ENCODE measurements around the gene MED4. TPM values are rescaled to one million over a fixed set of nuclear protein-coding genes. Genes with fewer than 3 reads are reported as not detected.
A peak's percentile ranks its signal among the peaks of the same experiment; 100 is the strongest.

The MED4 gene
- total RNA-seq, 8 experiments from 2014 or later: 34.9 to 69.5 (median 47.7) TPM

DNA sequence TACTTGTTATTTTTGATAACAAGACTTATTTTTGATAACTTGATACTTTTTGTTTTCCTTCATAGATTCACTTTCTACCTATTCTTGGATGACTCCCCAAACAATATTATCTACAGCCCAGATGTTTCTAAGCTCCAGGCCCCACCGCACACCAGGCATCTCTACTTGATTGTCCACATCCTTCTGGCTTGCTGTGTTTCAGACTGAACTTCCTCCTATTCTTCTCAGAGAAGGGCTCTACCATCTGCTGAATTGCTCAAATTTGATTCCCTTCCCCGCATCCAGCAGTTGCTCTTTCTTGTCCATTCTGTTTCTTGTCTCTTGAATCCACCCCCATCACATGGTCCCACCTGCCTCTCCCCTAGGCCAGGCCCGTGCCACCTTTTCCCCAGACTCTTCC is 44.4 kb downstream of the MED4 start:
- H3K27ac ChIP-seq: no peak overlapping the region
- 75 to 100% (median 98%) methylated on average over 1 to 3 of the region's 3 CpGs for WGBS, 10 experiments
- in situ Hi-C loops (cut with MboI; ENCODE audit: low pct_unique_long_range_greater_than_20kb in 2 of 9, low sequenced_read_pairs in 9 of 9, unreplicated experiment in 9 of 9): no loop called here
- no peaks in the 10 kb centered on the region for H3K4me1 ChIP-seq (replicated peaks in 1 of 2)
- no peak for ATAC-seq (replicated peaks in 6 of 8)
- no peak overlapping the region for H3K4me3 ChIP-seq

DNA sequence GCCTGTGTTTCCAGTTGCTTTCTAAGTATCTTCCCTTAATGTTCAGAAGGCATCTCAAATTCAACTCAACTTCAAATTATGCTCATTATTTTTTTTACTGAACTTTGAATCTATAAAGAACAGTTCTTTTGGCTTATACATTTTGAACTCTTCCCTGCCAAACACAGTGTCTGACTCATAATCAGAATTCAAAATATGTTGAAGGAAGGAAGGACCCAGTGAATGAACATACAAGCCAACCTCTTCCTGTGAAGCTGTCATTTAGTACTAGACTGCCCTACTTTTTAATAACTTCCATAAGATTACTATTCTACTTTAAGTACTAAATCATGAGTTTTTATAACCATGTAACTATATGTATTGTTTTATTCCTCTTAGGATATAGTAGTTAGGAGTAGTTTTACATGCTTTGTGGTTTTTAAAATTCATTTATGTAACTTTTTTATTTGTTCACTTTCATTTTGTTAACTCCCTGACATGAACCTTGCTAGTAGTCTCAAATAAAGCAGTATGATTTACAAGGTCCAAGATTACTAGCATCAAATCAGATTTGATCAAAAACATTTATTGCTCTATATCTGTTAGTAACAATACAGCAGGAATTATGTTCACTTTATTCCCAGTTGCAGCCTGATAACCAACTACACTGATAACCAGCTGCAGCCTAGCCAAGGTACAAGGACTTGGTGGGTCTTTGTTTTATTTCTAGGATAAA is 51.0 kb downstream of the MED4 start:
- Histone ChIP-seq H3K4me1 (replicated peaks in 1 of 2) (no peaks in the 10 kb centered on the region), H3K4me3 (no peak overlapping the region), H3K27ac (no peak overlapping the region)
- in situ Hi-C loops (cut with MboI; ENCODE audit: low pct_unique_long_range_greater_than_20kb in 2 of 9, low sequenced_read_pairs in 9 of 9, unreplicated experiment in 9 of 9): no loop called here
- ATAC-seq (replicated peaks in 6 of 8): peak in 2 of 8 experiments; percentile 83 to 84

DNA sequence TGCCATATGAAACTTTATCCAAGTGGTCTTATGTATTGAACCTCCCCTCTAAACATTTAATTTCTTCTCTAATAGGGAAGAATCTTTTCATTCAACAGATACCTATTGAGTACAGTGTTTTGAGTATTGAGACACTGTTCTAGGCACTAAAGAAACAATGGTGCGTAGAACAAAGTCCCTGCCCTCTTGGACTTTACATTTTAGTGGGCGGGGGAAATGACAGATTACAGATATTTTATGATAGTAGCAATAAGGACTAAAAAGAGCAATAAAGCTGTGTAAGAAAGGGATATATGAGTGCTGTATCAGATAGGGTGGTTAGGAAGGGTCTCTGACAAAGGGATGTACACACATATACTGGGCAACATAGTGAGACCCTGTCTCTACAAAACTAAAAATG is 52.0 kb downstream of the MED4 start:
- WGBS, 10 experiments: 83 to 100% (median 100%) methylated on average over 1 to 2 of the region's 2 CpGs; no CpG with 5 or more reads in 2 of the 10 experiments
- in situ Hi-C loops (cut with MboI; ENCODE audit: low pct_unique_long_range_greater_than_20kb in 2 of 9, low sequenced_read_pairs in 9 of 9, unreplicated experiment in 9 of 9): no loop called here
- Histone ChIP-seq H3K4me1 (replicated peaks in 1 of 2) (peaks cover 2 to 3% of the 10 kb centered on the region in 2 donors), H3K4me3 (no peak overlapping the region), H3K27ac (no peak overlapping the region)
- no peak for ATAC-seq (replicated peaks in 6 of 8)

DNA sequence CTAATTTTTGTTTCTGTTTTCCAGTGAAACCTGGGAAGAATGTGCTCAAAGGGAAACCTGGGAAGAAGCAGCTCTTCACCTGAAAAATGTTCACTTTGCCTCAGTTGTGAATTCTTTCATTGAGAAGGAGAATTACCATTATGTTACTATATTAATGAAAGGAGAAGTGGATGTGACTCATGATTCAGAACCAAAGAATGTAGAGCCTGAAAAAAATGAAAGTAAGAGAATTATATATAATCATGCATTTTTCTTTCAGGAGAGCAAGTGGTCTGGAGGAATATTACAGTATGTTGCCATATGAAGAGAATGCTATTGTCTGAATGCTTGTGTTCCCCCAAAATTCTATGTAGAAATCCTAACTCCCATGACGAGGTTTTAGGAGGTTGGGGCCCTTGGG is 54.0 kb downstream of the MED4 start:
- H3K27ac ChIP-seq: no peak overlapping the region
- H3K4me1 ChIP-seq (replicated peaks in 1 of 2): peaks cover 2 to 3% of the 10 kb centered on the region in 2 donors
- ATAC-seq (replicated peaks in 6 of 8): no peak
- no peak overlapping the region for H3K4me3 ChIP-seq
- in situ Hi-C loops (cut with MboI; ENCODE audit: low pct_unique_long_range_greater_than_20kb in 2 of 9, low sequenced_read_pairs in 9 of 9, unreplicated experiment in 9 of 9): no loop called here
- 50 to 100% (median 85%) methylated on average over 1 of the region's 1 CpG; no CpG with 5 or more reads in 2 of the 10 experiments for WGBS, 10 experiments

DNA sequence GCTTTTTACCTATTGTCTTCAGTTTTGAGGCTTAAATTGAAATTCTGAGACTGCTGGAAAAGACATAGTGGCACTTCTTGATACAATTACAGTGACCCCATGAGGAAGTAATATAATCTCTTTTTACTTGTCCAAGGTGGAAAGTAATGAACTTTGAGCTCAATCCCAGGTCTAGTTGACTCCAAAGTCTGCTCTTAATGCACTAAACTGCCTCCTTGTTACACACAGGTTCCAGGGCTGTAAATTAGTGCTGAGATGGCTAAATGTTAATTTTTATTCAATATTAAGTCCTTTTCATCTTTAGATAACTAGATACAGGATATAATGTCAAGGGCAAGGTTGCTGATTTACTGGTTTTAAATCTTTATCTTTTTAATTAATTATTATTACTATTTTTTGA is 54.9 kb downstream of the MED4 start:
- Histone ChIP-seq H3K4me1 (replicated peaks in 1 of 2) (peaks cover 2 to 3% of the 10 kb centered on the region in 2 donors), H3K4me3 (no peak overlapping the region), H3K27ac (no peak overlapping the region)
- ATAC-seq (replicated peaks in 6 of 8): no peak
- in situ Hi-C loops (cut with MboI; ENCODE audit: low pct_unique_long_range_greater_than_20kb in 2 of 9, low sequenced_read_pairs in 9 of 9, unreplicated experiment in 9 of 9): no loop called here

DNA sequence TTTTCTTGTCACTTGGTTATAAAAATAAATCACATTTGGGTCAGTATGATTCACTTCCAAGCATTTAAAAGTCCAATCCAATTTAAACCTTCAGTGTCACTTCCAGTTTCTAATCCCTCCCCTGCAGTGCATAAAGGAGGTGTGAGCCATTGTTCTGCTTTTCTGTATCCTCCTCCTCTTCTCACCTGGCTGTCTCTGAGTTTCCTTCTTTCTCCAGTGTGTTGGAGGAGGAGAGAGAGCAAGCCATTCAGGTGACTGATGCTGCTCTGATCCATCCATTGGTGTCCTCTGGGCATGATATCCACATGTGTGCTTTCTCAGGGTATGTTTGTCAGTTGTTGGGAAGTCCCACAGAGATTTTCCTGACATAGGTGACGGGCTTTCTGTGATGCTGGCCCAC is 56.1 kb downstream of the MED4 start:
- in situ Hi-C loops (cut with MboI; ENCODE audit: low pct_unique_long_range_greater_than_20kb in 2 of 9, low sequenced_read_pairs in 9 of 9, unreplicated experiment in 9 of 9): no loop called here
- Histone ChIP-seq H3K4me1 (replicated peaks in 1 of 2) (peaks cover 2 to 3% of the 10 kb centered on the region in 2 donors), H3K4me3 (no peak overlapping the region), H3K27ac (no peak overlapping the region)
- ATAC-seq (replicated peaks in 6 of 8): no peak
- 83 to 100% (median 100%) methylated on average over 1 of the region's 1 CpG; no CpG with 5 or more reads in 4 of the 10 experiments for WGBS, 10 experiments

DNA sequence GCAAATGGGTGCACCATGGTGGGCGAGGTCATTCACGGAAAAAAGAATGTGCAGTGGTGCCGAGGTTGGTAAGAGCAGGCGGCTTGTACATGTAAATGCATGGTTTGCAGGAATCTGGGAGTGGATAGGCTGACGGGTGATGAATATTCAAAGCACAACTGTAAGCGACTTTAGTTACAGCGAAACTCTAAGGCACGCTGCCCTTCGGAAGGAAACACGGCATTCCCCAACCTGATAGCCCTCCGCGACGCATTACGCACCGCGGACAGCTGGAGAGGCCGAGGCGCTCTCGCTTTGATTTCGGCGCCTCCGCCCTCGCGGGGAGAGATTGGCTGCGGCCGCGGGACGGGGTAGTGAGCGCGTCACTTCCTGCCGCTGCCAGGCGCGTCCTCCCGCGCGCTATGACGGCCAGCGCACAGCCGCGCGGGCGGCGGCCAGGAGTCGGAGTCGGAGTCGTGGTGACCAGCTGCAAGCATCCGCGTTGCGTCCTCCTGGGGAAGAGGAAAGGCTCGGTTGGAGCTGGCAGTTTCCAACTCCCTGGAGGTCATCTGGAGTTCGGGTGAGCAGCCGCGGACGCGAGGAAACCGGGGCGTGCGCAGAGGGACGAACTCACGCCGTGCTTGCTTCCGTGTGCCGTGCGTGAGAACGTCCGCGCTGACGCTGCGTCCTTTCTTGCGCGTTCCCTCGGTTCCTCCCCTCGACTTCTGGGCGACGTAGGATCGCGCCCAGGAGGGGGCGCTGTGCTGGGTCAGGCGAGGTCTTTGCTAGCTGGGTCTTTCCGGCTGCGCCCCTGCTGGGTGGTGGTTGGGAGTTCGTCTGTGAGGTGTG is 57.3 kb downstream of the MED4 start, which contains the start of gene NUDT15:
TSS of gene NUDT15 (plus strand) at position 381 of the 828 bp plus-strand sequence. CDS start at position 402, 21 bp downstream.
- ATAC-seq (replicated peaks in 6 of 8): peak; percentile 91 to 95 (median 94)
- peaks cover 2 to 3% of the 10 kb centered on the region in 2 donors for H3K4me1 ChIP-seq (replicated peaks in 1 of 2)
- 0 to 7% (median 1%) methylated on average over 3 to 34 of the region's 82 CpGs; no CpG with 5 or more reads in 2 of the 10 experiments for WGBS, 10 experiments
- H3K27ac ChIP-seq: peak within 1 kb of the TSS; percentile 95 to 96
- peak within 1 kb of the TSS; percentile 69 to 83 (median 82) for H3K4me3 ChIP-seq
- in situ Hi-C loops (cut with MboI; ENCODE audit: low pct_unique_long_range_greater_than_20kb in 2 of 9, low sequenced_read_pairs in 9 of 9, unreplicated experiment in 9 of 9): no loop called here

DNA sequence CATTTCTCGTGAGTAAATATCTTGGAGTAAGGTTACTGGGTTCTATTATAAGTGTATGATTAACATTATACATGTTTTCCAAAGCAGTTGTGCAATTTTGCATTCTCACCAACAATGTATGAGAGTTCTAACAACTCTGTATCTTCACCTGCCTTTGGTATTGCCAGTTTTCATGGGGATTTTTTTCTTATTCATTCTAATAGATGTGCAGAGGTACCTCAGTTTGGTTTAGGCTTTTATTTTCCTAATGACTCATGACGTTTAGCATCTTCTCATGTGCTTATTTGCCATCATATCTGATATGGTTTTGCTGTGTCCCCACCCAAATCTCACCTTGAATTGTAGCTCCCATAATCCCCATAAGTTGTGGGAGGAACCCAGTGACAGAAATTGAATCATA is 65.0 kb downstream of the MED4 start:
- no peak for ATAC-seq (replicated peaks in 6 of 8)
- H3K4me1 ChIP-seq (replicated peaks in 1 of 2): no peaks in the 10 kb centered on the region
- in situ Hi-C loops (cut with MboI; ENCODE audit: low pct_unique_long_range_greater_than_20kb in 2 of 9, low sequenced_read_pairs in 9 of 9, unreplicated experiment in 9 of 9): no loop called here
- WGBS, 10 experiments: 0 to 100% (median 50%) methylated on average over 1 to 2 of the region's 2 CpGs; no CpG with 5 or more reads in 1 of the 10 experiments
- no peak overlapping the region for H3K4me3 ChIP-seq
- H3K27ac ChIP-seq: no peak overlapping the region

DNA sequence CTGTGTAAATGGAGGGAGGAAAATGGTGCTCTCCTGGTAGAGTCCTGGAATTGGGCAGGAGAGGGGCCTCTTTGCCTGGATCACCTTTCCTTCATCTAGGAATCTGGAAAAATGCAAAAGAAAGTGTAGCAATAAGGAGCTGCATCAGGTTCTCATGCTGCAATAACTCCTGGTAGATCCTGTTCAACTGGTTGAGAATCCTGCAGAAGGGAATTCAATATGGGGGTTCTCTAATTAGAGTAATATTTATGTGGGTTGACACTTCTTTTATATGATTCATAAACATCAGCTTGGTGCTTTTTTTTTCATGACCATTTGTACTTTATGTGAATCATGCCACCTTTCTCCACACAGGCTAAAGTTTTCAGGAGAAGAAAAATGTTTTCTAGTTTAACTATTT is 66.8 kb downstream of the MED4 start:
- in situ Hi-C loops (cut with MboI; ENCODE audit: low pct_unique_long_range_greater_than_20kb in 2 of 9, low sequenced_read_pairs in 9 of 9, unreplicated experiment in 9 of 9): no loop called here
- ATAC-seq (replicated peaks in 6 of 8): no peak
- no peak overlapping the region for H3K27ac ChIP-seq
- H3K4me3 ChIP-seq: no peak overlapping the region
- H3K4me1 ChIP-seq (replicated peaks in 1 of 2): no peaks in the 10 kb centered on the region

Other genes starting within 250 kb of the MED4 start
- 10 to 100 TPM; 44.3 to 74.5 (median 50.1) TPM for gene SUCLA2, start 93.8 kb downstream of the MED4 start, total RNA-seq
- 10 to 100 TPM in 5 of 8 experiments, 1 to 10 TPM in 3; 9.3 to 30.0 (median 14.7) TPM for gene NUDT15, start 57.4 kb downstream of the MED4 start, total RNA-seq
- 100 to 1,000 TPM; 100 to 965 (median 173) TPM for gene ITM2B, start 138.1 kb upstream of the MED4 start, total RNA-seq
- 10 to 100 TPM; 20.1 to 47.5 (median 23.2) TPM for gene RB1, start 208.6 kb upstream of the MED4 start, total RNA-seq